ENCODE measurements around the gene PDE2A. TPM values are rescaled to one million over a fixed set of nuclear protein-coding genes. Genes with fewer than 3 reads are reported as not detected.

Gene PDE2A
- total RNA-seq, 2 experiments from 2014 or later: 4.0 to 4.5 TPM

DNA sequence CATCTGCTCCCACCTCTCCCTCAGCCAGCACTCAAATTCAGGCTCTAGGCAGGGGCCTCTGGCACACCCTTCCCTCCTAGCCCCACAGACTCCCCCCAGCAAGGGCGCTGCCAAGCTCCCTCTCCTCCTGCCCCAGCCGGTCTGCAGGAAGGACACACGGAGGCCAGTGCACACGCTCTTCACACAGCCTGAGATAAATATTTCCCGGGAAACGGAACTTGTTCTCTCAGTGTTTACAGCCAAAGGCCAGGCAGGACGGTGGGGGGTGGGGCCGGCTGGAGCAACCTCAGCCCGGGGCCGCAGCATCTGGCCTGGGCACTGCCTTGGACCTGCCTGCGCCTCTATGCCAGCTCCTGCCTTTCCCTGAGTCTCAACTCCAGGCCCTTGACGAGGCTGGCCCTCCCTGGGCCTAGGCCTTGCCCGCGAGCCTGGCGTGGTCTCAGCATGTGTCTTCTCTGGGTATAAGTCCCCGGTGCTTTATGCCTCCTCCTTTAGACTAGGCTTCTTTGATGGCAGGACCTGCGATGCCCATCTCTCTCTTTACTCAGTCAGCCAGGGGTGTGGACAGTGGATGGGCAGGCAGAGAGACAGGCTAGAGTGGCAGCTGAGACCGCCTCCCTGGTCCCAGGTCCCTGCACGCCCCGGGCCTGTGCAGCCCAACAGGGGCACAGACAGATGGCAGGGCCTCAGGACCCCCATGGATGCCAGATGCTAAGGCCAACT lies 48.4 kb downstream of the PDE2A start:
- ATAC-seq (ENCODE audit: poor library complexity) (no peak), DNase-seq (no peak)
- TF ChIP-seq, protein P1, sequence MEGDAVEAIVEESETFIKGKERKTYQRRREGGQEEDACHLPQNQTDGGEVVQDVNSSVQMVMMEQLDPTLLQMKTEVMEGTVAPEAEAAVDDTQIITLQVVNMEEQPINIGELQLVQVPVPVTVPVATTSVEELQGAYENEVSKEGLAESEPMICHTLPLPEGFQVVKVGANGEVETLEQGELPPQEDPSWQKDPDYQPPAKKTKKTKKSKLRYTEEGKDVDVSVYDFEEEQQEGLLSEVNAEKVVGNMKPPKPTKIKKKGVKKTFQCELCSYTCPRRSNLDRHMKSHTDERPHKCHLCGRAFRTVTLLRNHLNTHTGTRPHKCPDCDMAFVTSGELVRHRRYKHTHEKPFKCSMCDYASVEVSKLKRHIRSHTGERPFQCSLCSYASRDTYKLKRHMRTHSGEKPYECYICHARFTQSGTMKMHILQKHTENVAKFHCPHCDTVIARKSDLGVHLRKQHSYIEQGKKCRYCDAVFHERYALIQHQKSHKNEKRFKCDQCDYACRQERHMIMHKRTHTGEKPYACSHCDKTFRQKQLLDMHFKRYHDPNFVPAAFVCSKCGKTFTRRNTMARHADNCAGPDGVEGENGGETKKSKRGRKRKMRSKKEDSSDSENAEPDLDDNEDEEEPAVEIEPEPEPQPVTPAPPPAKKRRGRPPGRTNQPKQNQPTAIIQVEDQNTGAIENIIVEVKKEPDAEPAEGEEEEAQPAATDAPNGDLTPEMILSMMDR (IDR thresholded peaks at IDR 0.05): no peak
- Histone ChIP-seq H3K27me3 (ENCODE audit: control insufficient read depth in 1 of 2, insufficient read depth in 2 of 2, low read length in 2 of 2) (no peaks in the 10 kb centered on the region), H3K4me1 (ENCODE audit: insufficient read depth, low read length) (peaks cover 6% of the 10 kb centered on the region), H3K27ac (ENCODE audit: low read depth in 1 of 2, low read length in 2 of 2) (no peak overlapping the region), H3K9me3 (ENCODE audit: control insufficient read depth in 1 of 2, insufficient read depth in 1 of 2, low read length in 2 of 2) (no peaks in the 10 kb centered on the region), H3K36me3 (ENCODE audit: insufficient read depth, low read length) (no peaks in the 10 kb centered on the region), H3K4me3 (ENCODE audit: low read length) (no peak overlapping the region)
- no peak overlapping the region for H3K4me3 Mint-ChIP-seq
- POLR2A ChIA-PET: no interaction called here
- H3K9me3 Mint-ChIP-seq: no peaks in the 10 kb centered on the region
- H3K36me3 Mint-ChIP-seq (ENCODE audit: low read depth): no peaks in the 10 kb centered on the region
- CTCF ChIA-PET: no interaction called here
- no peak overlapping the region for H3K27ac Mint-ChIP-seq
- peaks cover 9% of the 10 kb centered on the region for H3K4me1 Mint-ChIP-seq (ENCODE audit: low read depth)
- intact Hi-C loops (cut with DNase I, micrococcal nuclease): no loop called here
- no peaks in the 10 kb centered on the region for H3K27me3 Mint-ChIP-seq

DNA sequence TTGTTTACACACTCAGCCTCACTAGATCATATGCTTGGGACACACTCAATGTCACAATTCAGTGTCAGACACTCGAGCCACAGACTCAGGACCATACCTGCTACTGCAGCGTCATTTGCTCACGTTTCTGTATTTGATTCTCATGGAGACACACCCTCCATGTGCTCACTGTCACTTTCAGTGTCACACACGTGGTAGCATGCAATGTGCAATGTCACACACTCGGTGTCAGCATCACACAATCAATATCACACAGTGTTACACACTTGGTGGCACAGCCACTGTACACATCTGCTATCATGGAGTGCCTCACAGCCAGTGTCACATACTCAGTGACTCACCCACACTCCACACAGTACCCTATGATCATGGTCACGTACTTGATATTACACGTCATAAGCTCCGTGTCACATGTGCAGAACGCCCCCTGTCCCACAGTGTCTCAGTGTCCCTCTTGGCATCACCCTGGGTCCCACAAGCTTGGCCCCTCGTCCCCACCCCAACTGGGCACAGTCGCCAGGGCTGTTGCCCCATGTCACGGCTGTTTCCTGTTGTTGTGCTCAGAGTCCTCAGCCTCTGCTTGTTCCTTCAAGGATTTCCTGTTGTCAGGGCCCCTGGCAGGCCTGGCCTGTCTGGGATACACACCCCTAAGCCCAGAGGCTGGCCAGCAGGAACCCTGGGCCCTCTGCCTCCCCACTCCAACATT lies 49.6 kb downstream of the PDE2A start:
- no peak overlapping the region for H3K27ac ChIP-seq (ENCODE audit: low read depth in 1 of 2, low read length in 2 of 2)
- Mint-ChIP-seq H3K27ac (no peak overlapping the region), H3K4me3 (no peak overlapping the region), H3K9me3 (no peaks in the 10 kb centered on the region), H3K4me1 (ENCODE audit: low read depth) (peaks cover 15% of the 10 kb centered on the region), H3K36me3 (ENCODE audit: low read depth) (no peaks in the 10 kb centered on the region), H3K27me3 (no peaks in the 10 kb centered on the region)
- no peaks in the 10 kb centered on the region for H3K27me3 ChIP-seq (ENCODE audit: control insufficient read depth in 1 of 2, insufficient read depth in 2 of 2, low read length in 2 of 2)
- peaks cover 18% of the 10 kb centered on the region for H3K4me1 ChIP-seq (ENCODE audit: insufficient read depth, low read length)
- intact Hi-C loops (cut with DNase I, micrococcal nuclease): no loop called here
- POLR2A ChIA-PET: no interaction called here
- ATAC-seq (ENCODE audit: poor library complexity) (no peak), DNase-seq (peak in 2 of 14 experiments; percentile 47 to 64)
- no peaks in the 10 kb centered on the region for H3K9me3 ChIP-seq (ENCODE audit: control insufficient read depth in 1 of 2, insufficient read depth in 1 of 2, low read length in 2 of 2)
- CTCF ChIA-PET: no interaction called here
- no peak overlapping the region for H3K4me3 ChIP-seq (ENCODE audit: low read length)
- TF ChIP-seq, protein P1 (IDR thresholded peaks at IDR 0.05): no peak
- H3K36me3 ChIP-seq (ENCODE audit: insufficient read depth, low read length): no peaks in the 10 kb centered on the region

DNA sequence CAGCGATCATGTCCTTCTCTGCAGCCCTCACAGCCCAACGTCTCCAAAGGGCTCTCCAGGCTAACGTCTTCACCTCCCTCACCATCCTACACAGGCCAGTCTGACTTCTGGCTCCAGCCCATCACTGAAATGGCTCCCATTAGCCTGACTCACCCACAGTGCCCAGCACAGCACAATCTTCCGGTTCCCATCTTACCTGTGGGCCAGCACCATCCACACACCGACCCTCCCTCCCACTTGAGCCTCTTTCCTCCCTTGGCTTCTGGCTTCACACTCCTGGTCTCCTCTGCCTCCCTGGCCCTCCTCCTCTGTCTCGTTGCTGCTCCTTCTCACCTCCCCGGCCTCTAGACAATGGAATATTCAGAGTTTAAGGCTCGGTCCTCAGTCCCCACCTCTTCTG lies 51.2 kb downstream of the PDE2A start:
- no peak overlapping the region for H3K27ac Mint-ChIP-seq
- peaks cover 15% of the 10 kb centered on the region for H3K4me1 Mint-ChIP-seq (ENCODE audit: low read depth)
- no peaks in the 10 kb centered on the region for H3K9me3 ChIP-seq (ENCODE audit: control insufficient read depth in 1 of 2, insufficient read depth in 1 of 2, low read length in 2 of 2)
- H3K4me3 Mint-ChIP-seq: no peak overlapping the region
- peaks cover 19% of the 10 kb centered on the region for H3K4me1 ChIP-seq (ENCODE audit: insufficient read depth, low read length)
- H3K27me3 Mint-ChIP-seq: no peaks in the 10 kb centered on the region
- DNase-seq: no peak
- no peaks in the 10 kb centered on the region for H3K36me3 Mint-ChIP-seq (ENCODE audit: low read depth)
- TF ChIP-seq, protein P1 (IDR thresholded peaks at IDR 0.05): no peak
- H3K27ac ChIP-seq (ENCODE audit: low read depth in 1 of 2, low read length in 2 of 2): no peak overlapping the region
- no peaks in the 10 kb centered on the region for H3K9me3 Mint-ChIP-seq
- POLR2A ChIA-PET: no interaction called here
- H3K27me3 ChIP-seq (ENCODE audit: control insufficient read depth in 1 of 2, insufficient read depth in 2 of 2, low read length in 2 of 2): no peaks in the 10 kb centered on the region
- no peaks in the 10 kb centered on the region for H3K36me3 ChIP-seq (ENCODE audit: insufficient read depth, low read length)
- intact Hi-C loops (cut with DNase I, micrococcal nuclease): no loop called here
- no peak overlapping the region for H3K4me3 ChIP-seq (ENCODE audit: low read length)
- CTCF ChIA-PET: no interaction called here
- ATAC-seq (ENCODE audit: poor library complexity): no peak

Measured in CD4-positive, alpha-beta T cell (primary cell).